Colonic mucosa (tissue), 4 donors: ENCODE results near the gene COL9A1. TPM values are rescaled to one million over a fixed set of nuclear protein-coding genes. Genes with fewer than 3 reads are reported as not detected.

Source experiments
- DNase-seq: peaks from one replicate; pipeline ENCODE4 v3.0.0-alpha.2; 2020
- H3K27ac ChIP-seq: fragments of 200-600 bp; one replicate; pipeline ENCODE4 v1.8.0; 2021
- H3K27me3 ChIP-seq: fragments of 200-600 bp; one replicate; pipeline ENCODE4 v1.8.0; 2021
- H3K36me3 ChIP-seq: fragments of 200-600 bp; one replicate; pipeline ENCODE4 v1.8.0; 2021
- H3K4me1 ChIP-seq: fragments of 200-600 bp; one replicate; pipeline ENCODE4 v1.8.0; 2021; ENCODE audit warnings: mild to moderate bottlenecking
- H3K4me3 ChIP-seq: fragments of 200-600 bp; one replicate; pipeline ENCODE4 v1.8.0; 2021
- H3K9ac ChIP-seq, 2 donors: one replicate each; pipeline ENCODE4 v1.7.0; 2013; ENCODE audit warnings: control low read depth in 2 of 2, low read depth in 2 of 2, low read length in 2 of 2
- H3K9me3 ChIP-seq: fragments of 200-600 bp; one replicate; pipeline ENCODE4 v1.8.0; 2021
- CTCF ChIP-seq: fragments of 200-600 bp; IDR thresholded peaks from one replicate; pipeline ENCODE4 v1.8.0; 2022; ENCODE audit warnings: antibody characterized with exemption, mild to moderate bottlenecking
- intact Hi-C: fragments of 100-400 bp; cut with DNase I; formaldehyde crosslinking; loops from one replicate; pipeline ENCODE4 v1.14.1; 2022
- total RNA-seq, 2 donors: library from RNA; stranded (reverse); fragmentation: NEBNext Ultra II Directional in 1 of 2; extraction: Animal tissue kit (Norgen Biotek cat#: 25700) in 1 of 2; gene quantifications; one replicate each; pipeline ENCODE4 v1.2.1, GENCODE V29; 2021
- donor health status: healthy.
- donor health status: DM: no; HTN: no; CAD: no.
- donor health status: DM: no; HTN: no; CAD: no.

The COL9A1 gene
- total RNA-seq, 2 donors from 2014 or later: 0.45 to 0.82 TPM

- Histone ChIP-seq H3K9ac (no peak overlapping the region), H3K4me3 (no peak overlapping the region), H3K36me3 (no peaks in the 10 kb centered on the region), H3K27ac (no peak overlapping the region), H3K9me3 (no peaks in the 10 kb centered on the region), H3K4me1 (peaks cover 3% of the 10 kb centered on the region), H3K27me3 (peaks cover 4% of the 10 kb centered on the region)
- TF ChIP-seq CTCF: no peak
- intact Hi-C loops: no loop called here
- no peak for DNase-seq
These were observed 16.0 kb downstream of the COL9A1 start for GRCh38 chr6:70286905-70287304.

- Histone ChIP-seq H3K4me3 (no peak overlapping the region), H3K27ac (no peak overlapping the region), H3K9ac (no peak overlapping the region), H3K27me3 (peaks cover 8% of the 10 kb centered on the region), H3K9me3 (no peaks in the 10 kb centered on the region), H3K4me1 (peaks cover 3% of the 10 kb centered on the region), H3K36me3 (no peaks in the 10 kb centered on the region)
- DNase-seq: no peak
- no peak for TF ChIP-seq CTCF
- intact Hi-C loops: no loop called here
These were observed 17.7 kb downstream of the COL9A1 start for GRCh38 chr6:70285201-70285600.

GRCh38 chr6:70282919-70283461, 19.9 kb downstream of the COL9A1 start:
- TF ChIP-seq CTCF: no peak
- no peak for DNase-seq
- H3K4me1 ChIP-seq: peaks cover 3% of the 10 kb centered on the region
- H3K27me3 ChIP-seq: peaks cover 8% of the 10 kb centered on the region
- no peak overlapping the region for H3K4me3 ChIP-seq
- no peaks in the 10 kb centered on the region for H3K9me3 ChIP-seq
- no peak overlapping the region for H3K27ac ChIP-seq
- no peaks in the 10 kb centered on the region for H3K36me3 ChIP-seq
- no peak overlapping the region for H3K9ac ChIP-seq
- intact Hi-C loops: no loop called here

GRCh38 chr6:70282312-70282918, 20.5 kb downstream of the COL9A1 start:
- H3K4me3 ChIP-seq: no peak overlapping the region
- intact Hi-C loops: no loop called here

GRCh38 chr6:70281923-70282311, 21.0 kb downstream of the COL9A1 start:
- intact Hi-C loops: no loop called here
- Histone ChIP-seq H3K36me3 (no peaks in the 10 kb centered on the region), H3K9me3 (no peaks in the 10 kb centered on the region), H3K4me3 (no peak overlapping the region), H3K4me1 (peaks cover 3% of the 10 kb centered on the region), H3K9ac (no peak overlapping the region), H3K27me3 (peaks cover 8% of the 10 kb centered on the region), H3K27ac (no peak overlapping the region)
- TF ChIP-seq CTCF: no peak
- DNase-seq: no peak

More at GRCh38 chr6:70282312-70282918, 20.5 kb downstream of the COL9A1 start:
- no peak overlapping the region for H3K27ac ChIP-seq
- H3K27me3 ChIP-seq: peaks cover 8% of the 10 kb centered on the region
- no peak overlapping the region for H3K9ac ChIP-seq
- TF ChIP-seq CTCF: no peak
- DNase-seq: no peak
- no peaks in the 10 kb centered on the region for H3K9me3 ChIP-seq
- peaks cover 3% of the 10 kb centered on the region for H3K4me1 ChIP-seq
- no peaks in the 10 kb centered on the region for H3K36me3 ChIP-seq
